Psoas muscle (tissue), 8 donors: Measurements from ENCODE around the gene CELF2. TPM values are rescaled to one million over a fixed set of nuclear protein-coding genes. Genes with fewer than 3 reads are reported as not detected.

Source experiments
- ATAC-seq, 4 donors: fragments of 200-7000 bp; cut with Tn5 transposase; one replicate each; pipeline ENCODE4 v1.9.1; 2020; ENCODE audit warnings: moderate library complexity in 3 of 4, mild to moderate bottlenecking in 2 of 4
- DNase-seq, 2 donors: peaks; one replicate each; pipeline ENCODE4 v3.0.0-alpha.2; 2020
- H3K27ac ChIP-seq: fragments of 200-600 bp; one replicate; pipeline ENCODE4 v1.8.0; 2022
- H3K27me3 ChIP-seq, 3 donors: fragments of 200-600 bp in 1 of 3; one replicate each; pipeline versions ENCODE4 v1.6.1 to v1.8.0; 2013 to 2022; ENCODE audit warnings: low read length in 2 of 3, mild to moderate bottlenecking in 2 of 3, moderate library complexity in 1 of 3; ENCODE audit not compliant: insufficient read depth in 3 of 3
- H3K36me3 ChIP-seq, 2 donors: fragments of 200-600 bp in 1 of 2; one replicate each; pipeline versions ENCODE4 v1.6.1 to v1.8.0; 2013 to 2022; ENCODE audit warnings: low read depth in 1 of 2, mild to moderate bottlenecking in 1 of 2, moderate library complexity in 1 of 2; ENCODE audit not compliant: insufficient read depth in 1 of 2
- H3K4me1 ChIP-seq: fragments of 200-600 bp; one replicate; pipeline ENCODE4 v1.8.0; 2022
- H3K4me3 ChIP-seq: fragments of 200-600 bp; one replicate; pipeline ENCODE4 v1.8.0; 2022; ENCODE audit warnings: mild to moderate bottlenecking
- H3K9me3 ChIP-seq: fragments of 200-600 bp; one replicate; pipeline ENCODE4 v1.8.0; 2022
- WGBS, 3 donors: extraction: QIAGEN DNeasy Blood & Tissue Kit; methylation state at CpG; one replicate each; pipeline versions ENCODE4 v1.1.6 to v1.1.7; 2013; 5-methylcytosine and 5-hydroxymethylcytosine counted together
- intact Hi-C, 2 donors: fragments of 100-400 bp; cut with DNase I; formaldehyde crosslinking; loops; one replicate each; pipeline versions ENCODE4 v1.11.0 to v1.14.2; 2022
- polyA plus RNA-seq, 3 donors: library from polyadenylated mRNA; stranded (reverse); fragments of 200-250 nt; gene quantifications; one replicate each; pipeline ENCODE4 v1.2.3, GENCODE V29; 2013
- total RNA-seq, 4 donors: library from RNA; stranded (reverse); fragmentation: NEBNext Ultra II Directional in 2 of 4; extraction: Animal tissue kit (Norgen Biotek cat#: 25700) in 2 of 4; gene quantifications; one replicate each; pipeline versions ENCODE4 v1.2.1 to v1.2.4, GENCODE V29; 2021 to 2023
- TF ChIP-seq, protein P1 (sequence below): fragments of 200-600 bp; IDR thresholded peaks from one replicate; pipeline ENCODE4 v1.8.0; 2022; ENCODE audit warnings: antibody characterized with exemption
- donor health status: healthy with polysubstance abuse.
- donor health status: DM: no; HTN: no; CAD: no; lungs with moderate emphysema.
- donor health status: Bipolar disorder and iron deficiency.
- donor health status: healthy.
- donor health status: DM: yes; HTN: yes; CAD: no.
- donor health status: DM: no; HTN: no; CAD: no.
- donor health status: DM: no; HTN: no; CAD: no.
- donor health status: DM: yes; HTN: yes; CAD: no.

The CELF2 gene
- total and polyA plus RNA-seq, 7 donors: 9.8 to 47.8 (median 29.0) TPM

DNA sequence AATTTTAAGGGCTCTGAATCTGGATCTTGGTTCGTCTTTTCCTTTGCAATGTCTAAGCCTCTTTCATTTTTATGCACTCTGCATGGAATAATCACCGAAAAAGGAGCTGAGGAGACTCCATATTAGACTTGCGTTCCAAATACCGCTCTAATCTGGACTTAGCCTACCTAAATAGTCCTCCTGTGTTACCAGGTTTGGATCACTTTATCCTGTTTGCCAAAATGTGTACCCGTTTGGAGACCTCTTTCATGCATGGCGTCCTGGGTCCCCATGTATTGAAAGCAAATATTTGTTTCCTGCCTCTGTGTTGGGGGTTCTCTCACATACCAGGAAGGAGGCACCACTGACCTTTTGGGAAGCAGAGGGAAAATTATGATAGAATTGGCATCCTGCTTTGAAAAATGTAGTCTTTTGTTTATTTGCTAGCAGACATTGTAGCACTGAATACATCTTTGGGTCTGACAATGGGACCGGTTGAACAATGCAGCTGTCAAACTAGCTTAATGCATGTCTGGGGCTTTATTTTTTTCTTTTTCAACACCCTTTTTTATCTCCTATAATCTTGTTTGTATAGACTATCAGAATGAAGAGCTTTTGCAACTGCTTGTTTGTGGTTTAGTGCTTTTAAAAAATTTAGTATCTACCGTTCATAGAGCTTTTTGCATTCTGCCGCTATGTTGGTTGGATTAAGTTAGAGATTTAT lies 11.8 kb upstream of the CELF2 start:
- TF ChIP-seq, protein P1, sequence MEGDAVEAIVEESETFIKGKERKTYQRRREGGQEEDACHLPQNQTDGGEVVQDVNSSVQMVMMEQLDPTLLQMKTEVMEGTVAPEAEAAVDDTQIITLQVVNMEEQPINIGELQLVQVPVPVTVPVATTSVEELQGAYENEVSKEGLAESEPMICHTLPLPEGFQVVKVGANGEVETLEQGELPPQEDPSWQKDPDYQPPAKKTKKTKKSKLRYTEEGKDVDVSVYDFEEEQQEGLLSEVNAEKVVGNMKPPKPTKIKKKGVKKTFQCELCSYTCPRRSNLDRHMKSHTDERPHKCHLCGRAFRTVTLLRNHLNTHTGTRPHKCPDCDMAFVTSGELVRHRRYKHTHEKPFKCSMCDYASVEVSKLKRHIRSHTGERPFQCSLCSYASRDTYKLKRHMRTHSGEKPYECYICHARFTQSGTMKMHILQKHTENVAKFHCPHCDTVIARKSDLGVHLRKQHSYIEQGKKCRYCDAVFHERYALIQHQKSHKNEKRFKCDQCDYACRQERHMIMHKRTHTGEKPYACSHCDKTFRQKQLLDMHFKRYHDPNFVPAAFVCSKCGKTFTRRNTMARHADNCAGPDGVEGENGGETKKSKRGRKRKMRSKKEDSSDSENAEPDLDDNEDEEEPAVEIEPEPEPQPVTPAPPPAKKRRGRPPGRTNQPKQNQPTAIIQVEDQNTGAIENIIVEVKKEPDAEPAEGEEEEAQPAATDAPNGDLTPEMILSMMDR: no peak
- DNase-seq (no peak), ATAC-seq (no peak)
- Histone ChIP-seq H3K27me3 (peaks cover 0 to 7% (median 0%) of the 10 kb centered on the region in 3 donors), H3K4me3 (peak overlapping the region; percentile 15), H3K4me1 (peaks cover 1% of the 10 kb centered on the region), H3K9me3 (no peaks in the 10 kb centered on the region), H3K36me3 (no peaks in the 10 kb centered on the region), H3K27ac (no peak overlapping the region)
- WGBS, 3 donors: 62 to 74% (median 69%) methylated on average over 9 of the region's 9 CpGs
- intact Hi-C loops: no loop called here

DNA sequence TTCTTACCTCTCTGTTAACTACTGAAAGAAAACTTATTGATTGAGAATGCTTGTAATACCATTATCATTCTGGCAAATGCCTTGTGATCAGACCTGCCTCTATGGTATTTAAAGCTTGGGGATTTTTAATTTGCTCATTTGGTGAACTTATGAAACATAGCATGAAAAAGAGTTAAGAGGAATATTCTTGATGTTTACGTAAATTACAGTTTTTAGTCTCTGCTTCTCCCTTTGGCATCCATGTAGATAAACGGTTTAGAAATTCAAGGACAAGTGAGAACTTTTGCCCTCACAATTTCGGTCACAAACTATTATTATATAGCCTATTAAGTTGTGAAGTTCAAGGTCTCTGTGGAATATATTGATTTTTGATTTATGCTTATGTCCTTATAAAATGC lies 11.2 kb upstream of the CELF2 start:
- no peaks in the 10 kb centered on the region for H3K36me3 ChIP-seq
- TF ChIP-seq, protein P1: no peak
- ATAC-seq (no peak), DNase-seq (no peak)
- intact Hi-C loops: no loop called here
- no peaks in the 10 kb centered on the region for H3K9me3 ChIP-seq
- no peak overlapping the region for H3K27ac ChIP-seq
- peaks cover 0 to 7% (median 0%) of the 10 kb centered on the region in 3 donors for H3K27me3 ChIP-seq
- peaks cover 6% of the 10 kb centered on the region for H3K4me1 ChIP-seq
- WGBS, 3 donors: 63 to 73% (median 72%) methylated on average over 3 of the region's 3 CpGs
- no peak overlapping the region for H3K4me3 ChIP-seq

DNA sequence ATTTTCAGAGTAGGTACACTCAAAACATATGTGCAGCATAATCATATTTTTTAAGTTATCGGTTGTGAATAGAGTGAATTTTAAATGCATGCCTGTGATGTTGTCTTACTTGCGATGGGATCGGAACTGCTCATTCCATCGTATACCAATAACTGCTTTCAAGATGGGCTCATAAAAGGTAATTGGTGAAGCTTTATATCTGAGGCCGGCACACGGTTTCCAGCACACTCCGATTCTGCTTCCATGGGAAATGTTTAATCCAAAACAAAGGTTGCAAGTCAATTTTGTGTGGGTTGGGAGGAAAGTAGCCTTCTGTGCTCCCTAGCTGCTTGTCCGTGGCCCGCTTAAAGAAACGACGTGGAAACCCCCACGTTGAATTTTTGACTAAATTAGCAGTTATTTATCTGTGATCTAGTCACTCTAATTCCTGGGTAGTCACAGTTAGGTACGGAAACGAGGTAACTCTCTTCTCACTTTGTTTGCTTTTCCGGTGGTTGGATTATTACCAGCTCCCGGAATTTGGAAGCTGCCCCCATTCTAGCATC lies 10.1 kb upstream of the CELF2 start:
- WGBS, 3 donors: 68 to 85% (median 79%) methylated on average over 16 of the region's 16 CpGs
- ATAC-seq: no peak

DNA sequence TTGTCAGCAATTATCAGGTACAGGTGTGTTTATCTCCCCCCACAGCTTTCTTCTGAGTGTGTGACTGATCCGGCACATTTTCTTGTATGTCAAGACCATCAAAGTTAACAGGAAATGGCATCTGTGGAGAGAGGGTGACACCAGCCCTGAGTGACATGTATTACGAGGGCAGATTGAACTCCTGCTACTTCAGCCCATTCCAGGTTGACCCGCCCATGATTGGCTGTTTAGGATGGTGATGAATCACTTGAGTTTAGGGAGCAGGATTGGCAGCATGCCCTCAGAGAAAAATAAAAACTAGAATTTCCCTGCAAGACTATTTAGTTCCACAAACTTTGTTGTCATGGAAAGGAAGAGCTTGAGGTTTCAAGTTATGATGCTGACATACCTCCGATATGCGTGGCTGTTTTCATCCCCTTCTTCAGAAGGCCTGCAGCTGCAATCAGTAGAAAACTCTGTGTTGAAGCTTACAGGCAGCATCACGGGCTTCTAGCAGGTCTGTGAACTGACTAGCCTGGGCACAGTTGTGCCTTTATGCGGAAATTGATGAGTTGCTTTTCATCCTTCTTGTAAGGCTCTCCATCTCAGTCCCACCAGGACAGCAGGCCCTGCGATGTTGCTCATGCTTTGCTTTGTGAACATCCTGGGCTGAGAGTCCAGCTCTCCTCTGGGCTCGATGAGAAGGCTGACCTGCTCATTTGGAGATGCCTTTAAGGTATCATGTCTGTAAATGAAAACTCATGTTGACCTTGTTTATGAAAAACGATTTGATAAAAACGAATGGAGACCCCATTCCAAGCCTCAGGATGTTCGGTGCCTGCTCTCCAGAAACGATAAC lies 8.0 kb upstream of the CELF2 start:
- Histone ChIP-seq H3K4me1 (peaks cover 31% of the 10 kb centered on the region), H3K36me3 (no peaks in the 10 kb centered on the region), H3K9me3 (no peaks in the 10 kb centered on the region), H3K27ac (peak overlapping the region; percentile 82), H3K4me3 (no peak overlapping the region), H3K27me3 (peaks cover 0 to 7% (median 0%) of the 10 kb centered on the region in 3 donors)
- intact Hi-C loops: loop anchor here in 1 of 2 donors (5.0 kb wide), 1 partner anchor 97 kb away; no protein-coding TSS in a partner anchor
- no peak for DNase-seq
- TF ChIP-seq, protein P1: no peak
- no peak for ATAC-seq
- WGBS, 3 donors: 76 to 86% (median 80%) methylated on average over 13 of the region's 13 CpGs

More for the DNA sequence above, 10.1 kb upstream of the CELF2 start:
- no peak overlapping the region for H3K27ac ChIP-seq
- no peaks in the 10 kb centered on the region for H3K36me3 ChIP-seq
- H3K4me3 ChIP-seq: no peak overlapping the region
- intact Hi-C loops: no loop called here
- TF ChIP-seq, protein P1: no peak
- H3K9me3 ChIP-seq: no peaks in the 10 kb centered on the region
- H3K27me3 ChIP-seq: peaks cover 0 to 7% (median 0%) of the 10 kb centered on the region in 3 donors
- peaks cover 14% of the 10 kb centered on the region for H3K4me1 ChIP-seq
- DNase-seq: no peak
